ENCODE measurements around the gene ERN2. TPM values are rescaled to one million over a fixed set of nuclear protein-coding genes. Genes with fewer than 3 reads are reported as not detected.

Gene ERN2
- total RNA-seq, 1 experiment from 2014 or later = 2.1 TPM

DNA sequence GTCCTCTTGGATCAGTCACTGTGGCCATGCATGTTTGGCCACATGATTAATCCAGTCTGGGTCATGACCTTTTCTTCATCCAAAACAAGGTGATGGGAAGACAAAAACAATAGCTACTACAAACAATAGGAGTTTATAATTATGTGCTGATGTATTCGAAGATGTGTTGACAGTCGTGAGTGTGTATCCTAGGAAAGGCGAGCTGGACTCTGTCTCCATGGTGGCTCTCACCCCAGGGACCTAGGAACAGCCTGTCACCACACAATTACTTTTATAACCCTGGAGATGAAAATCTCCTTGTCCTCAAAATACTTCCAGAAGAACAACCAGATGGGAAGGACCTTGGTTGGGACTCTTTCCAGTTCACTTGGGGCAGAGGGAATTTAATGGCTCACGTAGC is 44.1 kb downstream of the ERN2 start:
- Histone ChIP-seq H2BK120ac (ENCODE audit: low read depth, low read length, poor library complexity, severe bottlenecking) (no peak overlapping the region), H3K14ac (ENCODE audit: insufficient read depth, low read length) (no peak overlapping the region), H3K4me1 (ENCODE audit: insufficient read depth, low read length) (no peaks in the 10 kb centered on the region), H3K4ac (ENCODE audit: low read depth, low read length) (no peak overlapping the region), H2BK20ac (ENCODE audit: low read depth, low read length, poor library complexity, severe bottlenecking) (no peak overlapping the region), H2BK12ac (ENCODE audit: insufficient read length, low read depth, low read length) (no peak overlapping the region), H2AFZ (ENCODE audit: low read length) (no peak overlapping the region), H2BK5ac (ENCODE audit: insufficient read length, low read length) (no peak overlapping the region), H3K9ac (ENCODE audit: extremely low read depth, insufficient read length, low read length) (no peak overlapping the region), H2BK15ac (ENCODE audit: low read depth, low read length) (no peak overlapping the region), H2AK5ac (ENCODE audit: insufficient read length, low read length) (no peak overlapping the region), H4K8ac (replicated peaks; ENCODE audit: insufficient read length, low read depth, low read length) (no peak overlapping the region), H3K79me2 (ENCODE audit: insufficient read depth, low read length) (no peaks in the 10 kb centered on the region), H3K27ac (ENCODE audit: insufficient read length, low read depth, low read length) (no peak overlapping the region), H3T11ph (ENCODE audit: low read length) (no peak overlapping the region), H3K23me2 (ENCODE audit: insufficient read length, low read depth, low read length, poor library complexity, severe bottlenecking) (no peaks in the 10 kb centered on the region), H4K91ac (ENCODE audit: insufficient read length, low read depth, low read length) (no peak overlapping the region), H3K18ac (ENCODE audit: insufficient read length, low read depth, low read length) (no peak overlapping the region), H4K20me1 (ENCODE audit: control insufficient read depth, insufficient read depth, insufficient read length) (no peaks in the 10 kb centered on the region), H3K4me2 (ENCODE audit: insufficient read depth, insufficient read length, low read length) (no peak overlapping the region), H3K56ac (ENCODE audit: insufficient read length, low read depth, low read length) (no peak overlapping the region), H3K79me1 (ENCODE audit: insufficient read depth, low read depth, low read length, poor library complexity, severe bottlenecking) (no peaks in the 10 kb centered on the region), H3K9me3 (ENCODE audit: control insufficient read depth, low read depth, low read length) (no peaks in the 10 kb centered on the region), H4K5ac (ENCODE audit: insufficient read length, low read depth, low read length) (no peak overlapping the region), H3K23ac (ENCODE audit: insufficient read length, low read depth, low read length) (no peak overlapping the region), H3K27me3 (ENCODE audit: insufficient read depth, low read length) (no peaks in the 10 kb centered on the region)
- TF ChIP-seq, protein P1, sequence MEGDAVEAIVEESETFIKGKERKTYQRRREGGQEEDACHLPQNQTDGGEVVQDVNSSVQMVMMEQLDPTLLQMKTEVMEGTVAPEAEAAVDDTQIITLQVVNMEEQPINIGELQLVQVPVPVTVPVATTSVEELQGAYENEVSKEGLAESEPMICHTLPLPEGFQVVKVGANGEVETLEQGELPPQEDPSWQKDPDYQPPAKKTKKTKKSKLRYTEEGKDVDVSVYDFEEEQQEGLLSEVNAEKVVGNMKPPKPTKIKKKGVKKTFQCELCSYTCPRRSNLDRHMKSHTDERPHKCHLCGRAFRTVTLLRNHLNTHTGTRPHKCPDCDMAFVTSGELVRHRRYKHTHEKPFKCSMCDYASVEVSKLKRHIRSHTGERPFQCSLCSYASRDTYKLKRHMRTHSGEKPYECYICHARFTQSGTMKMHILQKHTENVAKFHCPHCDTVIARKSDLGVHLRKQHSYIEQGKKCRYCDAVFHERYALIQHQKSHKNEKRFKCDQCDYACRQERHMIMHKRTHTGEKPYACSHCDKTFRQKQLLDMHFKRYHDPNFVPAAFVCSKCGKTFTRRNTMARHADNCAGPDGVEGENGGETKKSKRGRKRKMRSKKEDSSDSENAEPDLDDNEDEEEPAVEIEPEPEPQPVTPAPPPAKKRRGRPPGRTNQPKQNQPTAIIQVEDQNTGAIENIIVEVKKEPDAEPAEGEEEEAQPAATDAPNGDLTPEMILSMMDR (conservative IDR thresholded peaks at IDR 0.05) = no peak
- no peak for DNase-seq
- WGBS (ENCODE audit: extremely low coverage, insufficient read length, low lambda C conversion rate) = no CpG with 5 or more reads among the region's 4 CpGs
- no peaks in the 10 kb centered on the region for H3K27me3 Mint-ChIP-seq (ENCODE audit: low read depth)
- peaks cover 0 to 77% (median 60%) of the 10 kb centered on the region in 3 experiments; a peak in 6 of 7 replicates for H3K36me3 Mint-ChIP-seq (ENCODE audit: insufficient read depth in 1 of 3, low read depth in 3 of 3)
- H3K4me1 Mint-ChIP-seq = no peaks in the 10 kb centered on the region
- H3K27ac Mint-ChIP-seq = no peak overlapping the region
- H3K9me3 Mint-ChIP-seq = no peaks in the 10 kb centered on the region
- no peak overlapping the region for H3K4me3 Mint-ChIP-seq
